WTC11 (cell line): ENCODE results near the gene CD80.

Experiments used
- ELF4 ChIP-seq: sonication (generic); formaldehyde crosslinking; IDR thresholded peaks from 2 replicates; pipeline ENCODE4 v1.8.1; 2022; ENCODE audit warnings: low read depth, mild to moderate bottlenecking, moderate library complexity, missing genetic modification reagents
- IRF2 ChIP-seq: sonication (generic); formaldehyde crosslinking; IDR thresholded peaks from 2 replicates; pipeline ENCODE4 v1.8.0; 2022; ENCODE audit warnings: low read depth, missing genetic modification reagents, borderline replicate concordance
- JAZF1 ChIP-seq: fragments of 250-450 bp; sonication (Bioruptor Pico); IDR thresholded peaks from 2 replicates; pipeline ENCODE4 v1.9.0; 2021; ENCODE audit warnings: moderate library complexity, mild to moderate bottlenecking, inconsistent platforms
- JUN ChIP-seq: sonication (generic); formaldehyde crosslinking; IDR thresholded peaks from 2 replicates; pipeline ENCODE4 v1.8.0; 2023; ENCODE audit warnings: mild to moderate bottlenecking, missing genetic modification reagents
- NR1H2 ChIP-seq: sonication (generic); formaldehyde crosslinking; IDR thresholded peaks from 2 replicates; pipeline ENCODE4 v1.9.0; 2021; ENCODE audit warnings: mild to moderate bottlenecking, moderate library complexity, missing genetic modification reagents
- NR2C2 ChIP-seq: sonication (generic); formaldehyde crosslinking; IDR thresholded peaks from 2 replicates; pipeline ENCODE4 v1.8.0; 2022; ENCODE audit warnings: mild to moderate bottlenecking, missing genetic modification reagents
- TCF7 ChIP-seq: sonication (generic); formaldehyde crosslinking; IDR thresholded peaks from 2 replicates; pipeline ENCODE4 v1.8.0; 2022; ENCODE audit warnings: mild to moderate bottlenecking, low read depth, missing genetic modification reagents, moderate library complexity
- USF1 ChIP-seq: sonication (generic); formaldehyde crosslinking; IDR thresholded peaks from 2 replicates; pipeline ENCODE4 v1.8.0; 2022; ENCODE audit warnings: mild to moderate bottlenecking, missing genetic modification reagents
- ZNF121 ChIP-seq: sonication (generic); formaldehyde crosslinking; IDR thresholded peaks from 2 replicates; pipeline ENCODE4 v1.8.0; 2023; ENCODE audit warnings: missing genetic modification reagents
- TF ChIP-seq, protein P1 (sequence below): fragments of 200-600 bp; IDR thresholded peaks from 2 replicates; pipeline ENCODE4 v1.8.0; 2022; ENCODE audit warnings: antibody characterized with exemption
- TF ChIP-seq, protein P2 (sequence below): sonication (generic); formaldehyde crosslinking; IDR thresholded peaks from 2 replicates; pipeline ENCODE4 v1.8.0; 2022; ENCODE audit warnings: mild to moderate bottlenecking, missing genetic modification reagents
- TF ChIP-seq, protein P3 (sequence below): sonication (generic); formaldehyde crosslinking; conservative IDR thresholded peaks from 2 replicates; pipeline ENCODE4 v1.8.1; 2022; ENCODE audit warnings: mild to moderate bottlenecking, missing genetic modification reagents

DNA sequence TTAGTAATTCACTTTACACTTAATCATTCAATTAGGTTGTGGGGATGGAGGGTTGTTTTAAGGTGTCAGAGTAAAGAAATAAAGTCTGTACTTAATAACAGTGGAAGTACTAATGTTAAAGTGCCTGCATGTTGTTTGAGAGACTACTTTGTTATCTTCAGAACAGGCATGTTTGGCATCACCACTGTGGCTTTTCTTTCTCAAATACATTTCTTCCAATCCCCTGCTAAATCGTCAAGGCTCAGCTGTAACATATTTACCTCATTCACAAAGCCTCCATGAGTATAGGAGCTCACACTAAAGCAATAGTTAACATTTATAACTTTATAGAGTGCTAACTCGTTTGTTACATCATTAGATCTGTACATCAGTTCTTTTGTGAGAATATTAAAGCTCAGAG lies 58.5 kb downstream of the CD80 start:
- TF ChIP-seq JAZF1 (CRISPR knock-in tag) (no peak), JUN (CRISPR knock-in tag) (no peak), USF1 (CRISPR knock-in tag) (no peak), TCF7 (no peak), NR1H2 (CRISPR knock-in tag) (no peak), IRF2 (CRISPR knock-in tag) (no peak), ZNF121 (CRISPR knock-in tag) (no peak), NR2C2 (CRISPR knock-in tag) (no peak), ELF4 (no peak)
- TF ChIP-seq, protein P1, sequence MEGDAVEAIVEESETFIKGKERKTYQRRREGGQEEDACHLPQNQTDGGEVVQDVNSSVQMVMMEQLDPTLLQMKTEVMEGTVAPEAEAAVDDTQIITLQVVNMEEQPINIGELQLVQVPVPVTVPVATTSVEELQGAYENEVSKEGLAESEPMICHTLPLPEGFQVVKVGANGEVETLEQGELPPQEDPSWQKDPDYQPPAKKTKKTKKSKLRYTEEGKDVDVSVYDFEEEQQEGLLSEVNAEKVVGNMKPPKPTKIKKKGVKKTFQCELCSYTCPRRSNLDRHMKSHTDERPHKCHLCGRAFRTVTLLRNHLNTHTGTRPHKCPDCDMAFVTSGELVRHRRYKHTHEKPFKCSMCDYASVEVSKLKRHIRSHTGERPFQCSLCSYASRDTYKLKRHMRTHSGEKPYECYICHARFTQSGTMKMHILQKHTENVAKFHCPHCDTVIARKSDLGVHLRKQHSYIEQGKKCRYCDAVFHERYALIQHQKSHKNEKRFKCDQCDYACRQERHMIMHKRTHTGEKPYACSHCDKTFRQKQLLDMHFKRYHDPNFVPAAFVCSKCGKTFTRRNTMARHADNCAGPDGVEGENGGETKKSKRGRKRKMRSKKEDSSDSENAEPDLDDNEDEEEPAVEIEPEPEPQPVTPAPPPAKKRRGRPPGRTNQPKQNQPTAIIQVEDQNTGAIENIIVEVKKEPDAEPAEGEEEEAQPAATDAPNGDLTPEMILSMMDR: no peak
- TF ChIP-seq, protein P2, sequence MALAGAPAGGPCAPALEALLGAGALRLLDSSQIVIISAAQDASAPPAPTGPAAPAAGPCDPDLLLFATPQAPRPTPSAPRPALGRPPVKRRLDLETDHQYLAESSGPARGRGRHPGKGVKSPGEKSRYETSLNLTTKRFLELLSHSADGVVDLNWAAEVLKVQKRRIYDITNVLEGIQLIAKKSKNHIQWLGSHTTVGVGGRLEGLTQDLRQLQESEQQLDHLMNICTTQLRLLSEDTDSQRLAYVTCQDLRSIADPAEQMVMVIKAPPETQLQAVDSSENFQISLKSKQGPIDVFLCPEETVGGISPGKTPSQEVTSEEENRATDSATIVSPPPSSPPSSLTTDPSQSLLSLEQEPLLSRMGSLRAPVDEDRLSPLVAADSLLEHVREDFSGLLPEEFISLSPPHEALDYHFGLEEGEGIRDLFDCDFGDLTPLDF (CRISPR knock-in tag): no peak
- TF ChIP-seq, protein P3, sequence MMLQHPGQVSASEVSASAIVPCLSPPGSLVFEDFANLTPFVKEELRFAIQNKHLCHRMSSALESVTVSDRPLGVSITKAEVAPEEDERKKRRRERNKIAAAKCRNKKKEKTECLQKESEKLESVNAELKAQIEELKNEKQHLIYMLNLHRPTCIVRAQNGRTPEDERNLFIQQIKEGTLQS (CRISPR knock-in tag): no peak
